ENCODE measurements around the gene GNA15.
"Not testable (repeated sequence)": the region's sequence is repeated elsewhere in the genome, so short reads cannot be mapped to it uniquely, and the experiment has no call there.

GNA15 gene

DNA sequence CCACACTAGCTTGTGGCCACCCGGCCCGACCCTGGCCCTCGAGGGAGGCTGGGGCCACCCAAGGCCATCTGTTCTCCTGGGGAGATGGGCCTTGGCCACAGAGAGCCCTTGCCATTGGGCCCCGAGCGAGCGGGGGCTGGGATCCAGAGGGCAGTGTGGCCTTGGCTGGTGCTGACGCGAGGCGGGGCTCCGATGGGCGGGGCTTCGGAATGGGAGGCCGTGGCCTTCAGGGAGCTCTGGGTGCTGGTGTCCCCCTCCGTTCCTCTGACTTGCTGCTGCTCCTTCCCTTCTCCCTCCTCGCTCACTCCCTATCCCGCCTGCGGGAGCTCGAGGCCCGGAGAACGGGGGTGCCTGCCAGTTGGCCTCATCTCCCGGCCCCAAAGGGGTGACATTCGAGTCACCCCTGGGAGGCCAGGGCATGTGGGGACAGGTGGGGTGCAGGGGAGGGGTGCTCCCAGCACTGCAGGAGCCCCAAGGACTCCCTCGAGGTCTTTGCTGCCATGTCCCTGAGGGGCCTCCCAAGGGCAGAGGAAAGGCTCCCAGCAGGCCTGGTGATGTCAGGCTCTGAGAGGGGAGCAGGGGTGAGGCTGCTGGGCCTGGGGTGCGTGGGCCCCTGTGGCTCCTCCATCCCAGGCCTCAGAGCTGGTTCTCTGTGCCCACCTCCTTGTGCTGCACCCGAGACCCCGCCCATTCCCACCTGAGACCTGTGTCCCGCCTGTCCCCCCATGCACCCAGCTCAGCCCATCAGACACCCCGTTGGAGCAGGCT is 54.1 kb downstream of the GNA15 start:
- Histone ChIP-seq H2AK5ac (ENCODE audit: low read depth, low read length) (no peak overlapping the region), H2BK12ac (ENCODE audit: low read length) (peak overlapping the region; percentile 58), H3K27ac (replicated peaks; ENCODE audit: low read length) (no peak overlapping the region), H3K23ac (ENCODE audit: low read depth, low read length, poor library complexity) (no peak overlapping the region), H3K4me1 (ENCODE audit: control insufficient read depth in 2 of 2, insufficient read depth in 1 of 2, low read depth in 1 of 2, low read length in 2 of 2) (peaks cover 6 to 11% of the 10 kb centered on the region in 2 donors), H2BK5ac (ENCODE audit: low read length) (peak overlapping the region; percentile 24), H3K14ac (ENCODE audit: low read length) (peak overlapping the region; percentile 89), H3K4ac (ENCODE audit: low read length) (no peak overlapping the region), H3K27me3 (ENCODE audit: control insufficient read depth in 3 of 3, insufficient read depth in 3 of 3, low read depth in 1 of 3, low read length in 3 of 3) (no peaks in the 10 kb centered on the region), H4K8ac (ENCODE audit: low read depth, low read length) (no peak overlapping the region), H3K36me3 (replicated peaks in 1 of 2; ENCODE audit: control insufficient read depth in 2 of 2, insufficient read depth in 2 of 2, low read length in 2 of 2) (peaks cover 8 to 28% of the 10 kb centered on the region in 2 donors), H4K91ac (ENCODE audit: low read depth, low read length, poor library complexity) (no peak overlapping the region), H2BK120ac (ENCODE audit: low read depth, low read length) (no peak overlapping the region), H3K4me3 (ENCODE audit: low read length in 2 of 2) (no peak overlapping the region), H3K9ac (ENCODE audit: low read depth, low read length, poor library complexity) (no peak overlapping the region), H2AFZ (ENCODE audit: low read length) (no peak overlapping the region), H3K4me2 (ENCODE audit: insufficient read depth, low read length, poor library complexity, severe bottlenecking) (no peak overlapping the region), H3K18ac (ENCODE audit: low read length) (peak overlapping the region; percentile 28), H3K9me3 (replicated peaks in 1 of 2; ENCODE audit: control insufficient read depth in 2 of 2, insufficient read depth in 1 of 2, low read depth in 1 of 2, low read length in 2 of 2) (no peaks in the 10 kb centered on the region), H3K79me1 (ENCODE audit: low read depth, low read length) (peaks cover 49% of the 10 kb centered on the region), H2BK15ac (ENCODE audit: low read length) (no peak overlapping the region)
- no CpG with 5 or more reads among the region's 28 CpGs for WGBS, 2 donors (ENCODE audit: extremely low coverage in 2 of 2, insufficient read length in 2 of 2, insufficient replicate concordance in 1 of 2)
- DNase-seq (ENCODE audit: low spot score) = no peak

DNA sequence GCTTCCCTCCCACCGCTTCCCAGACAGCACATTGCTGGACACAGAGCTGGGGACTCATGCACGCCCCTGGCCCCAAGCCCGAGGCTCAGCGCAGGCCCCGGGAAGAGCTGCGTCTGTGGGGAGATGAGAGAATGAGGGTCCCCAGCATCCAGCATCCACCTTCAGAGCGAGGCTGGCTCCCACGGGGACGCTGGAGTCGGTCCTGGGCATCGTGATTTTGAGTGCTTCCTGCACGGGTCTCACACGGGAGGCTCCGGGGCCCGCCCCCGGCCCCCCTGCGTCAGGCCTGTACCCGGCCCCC is 54.6 kb downstream of the GNA15 start:
- H3K27me3 ChIP-seq (ENCODE audit: control insufficient read depth in 3 of 3, insufficient read depth in 3 of 3, low read depth in 1 of 3, low read length in 3 of 3) = no peaks in the 10 kb centered on the region
- H3K23ac ChIP-seq (ENCODE audit: low read depth, low read length, poor library complexity) = no peak overlapping the region
- H3K27ac ChIP-seq (replicated peaks; ENCODE audit: low read length) = no peak overlapping the region
- no peak overlapping the region for H3K4me2 ChIP-seq (ENCODE audit: insufficient read depth, low read length, poor library complexity, severe bottlenecking)
- no peak overlapping the region for H2BK120ac ChIP-seq (ENCODE audit: low read depth, low read length)
- H3K4me1 ChIP-seq (ENCODE audit: control insufficient read depth in 2 of 2, insufficient read depth in 1 of 2, low read depth in 1 of 2, low read length in 2 of 2) = peaks cover 6 to 10% of the 10 kb centered on the region in 2 donors
- WGBS, 2 donors (ENCODE audit: extremely low coverage in 2 of 2, insufficient read length in 2 of 2, insufficient replicate concordance in 1 of 2) = no CpG with 5 or more reads among the region's 18 CpGs
- no peak overlapping the region for H4K8ac ChIP-seq (ENCODE audit: low read depth, low read length)
- no peak for DNase-seq (ENCODE audit: low spot score)
- no peak overlapping the region for H2BK12ac ChIP-seq (ENCODE audit: low read length)
- no peak overlapping the region for H3K4ac ChIP-seq (ENCODE audit: low read length)
- H3K4me3 ChIP-seq (ENCODE audit: low read length in 2 of 2) = no peak overlapping the region
- no peak overlapping the region for H2BK5ac ChIP-seq (ENCODE audit: low read length)
- no peaks in the 10 kb centered on the region for H3K9me3 ChIP-seq (replicated peaks in 1 of 2; ENCODE audit: control insufficient read depth in 2 of 2, insufficient read depth in 1 of 2, low read depth in 1 of 2, low read length in 2 of 2)
- no peak overlapping the region for H2AK5ac ChIP-seq (ENCODE audit: low read depth, low read length)
- no peak overlapping the region for H2AFZ ChIP-seq (ENCODE audit: low read length)
- H3K79me1 ChIP-seq (ENCODE audit: low read depth, low read length) = peaks cover 49% of the 10 kb centered on the region
- H3K36me3 ChIP-seq (replicated peaks in 1 of 2; ENCODE audit: control insufficient read depth in 2 of 2, insufficient read depth in 2 of 2, low read length in 2 of 2) = peaks cover 8 to 28% of the 10 kb centered on the region in 2 donors
- no peak overlapping the region for H2BK15ac ChIP-seq (ENCODE audit: low read length)
- peak overlapping the region; percentile 89 for H3K14ac ChIP-seq (ENCODE audit: low read length)
- no peak overlapping the region for H4K91ac ChIP-seq (ENCODE audit: low read depth, low read length, poor library complexity)
- H3K9ac ChIP-seq (ENCODE audit: low read depth, low read length, poor library complexity) = no peak overlapping the region
- no peak overlapping the region for H3K18ac ChIP-seq (ENCODE audit: low read length)

DNA sequence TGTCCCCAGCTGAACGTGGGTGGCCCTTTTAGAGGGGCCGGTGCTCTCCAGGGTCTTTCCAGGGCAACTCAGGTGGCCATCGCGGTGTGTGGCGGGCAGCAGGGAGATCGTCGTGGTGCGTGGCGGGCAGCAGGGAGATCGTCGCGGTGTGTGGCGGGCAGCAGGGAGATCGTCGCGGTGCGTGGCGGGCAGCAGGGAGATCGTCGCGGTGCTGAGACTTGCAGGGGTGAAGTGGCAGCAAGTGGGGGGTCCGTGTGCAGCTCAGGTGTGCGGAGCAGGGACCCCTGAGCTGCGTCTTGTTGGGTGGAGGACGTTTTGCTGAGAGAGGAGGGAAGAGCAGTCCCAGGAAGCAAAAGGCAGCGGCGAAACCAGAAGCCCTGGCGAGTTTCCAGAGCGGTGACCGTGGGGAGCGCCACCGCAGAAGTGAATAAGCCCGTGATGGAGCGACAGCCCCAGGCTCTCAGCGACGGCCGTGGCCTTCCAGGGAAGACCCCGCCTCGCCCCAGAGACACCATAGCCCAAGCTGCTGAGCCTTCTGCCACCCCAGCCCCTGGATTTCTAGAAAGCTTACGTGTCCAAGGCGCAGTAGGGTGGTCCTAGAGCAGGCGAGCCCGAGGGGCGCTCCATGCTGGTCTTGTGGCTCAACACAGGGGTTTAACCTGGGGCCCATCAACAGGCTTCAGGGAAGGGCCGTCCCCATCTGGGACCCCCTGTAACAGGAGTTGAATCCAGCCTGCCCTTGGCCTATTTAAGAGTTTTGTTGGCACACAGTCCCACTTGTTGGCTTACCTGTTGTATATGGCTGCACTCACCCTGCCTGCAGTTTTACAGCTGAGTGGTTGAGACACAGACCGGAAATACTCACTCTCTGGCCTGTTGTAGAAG is 55.3 kb downstream of the GNA15 start:
- DNase-seq (ENCODE audit: low spot score) = no peak
- Histone ChIP-seq H2AFZ (ENCODE audit: low read length) (no peak overlapping the region), H3K27ac (replicated peaks; ENCODE audit: low read length) (no peak overlapping the region), H3K4me1 (ENCODE audit: control insufficient read depth in 2 of 2, insufficient read depth in 1 of 2, low read depth in 1 of 2, low read length in 2 of 2) (peaks cover 6 to 10% of the 10 kb centered on the region in 2 donors), H2BK120ac (ENCODE audit: low read depth, low read length) (no peak overlapping the region), H2BK12ac (ENCODE audit: low read length) (no peak overlapping the region), H3K79me1 (ENCODE audit: low read depth, low read length) (peaks cover 45% of the 10 kb centered on the region), H3K9me3 (replicated peaks in 1 of 2; ENCODE audit: control insufficient read depth in 2 of 2, insufficient read depth in 1 of 2, low read depth in 1 of 2, low read length in 2 of 2) (no peaks in the 10 kb centered on the region), H3K18ac (ENCODE audit: low read length) (peak overlapping the region; percentile 13), H3K36me3 (replicated peaks in 1 of 2; ENCODE audit: control insufficient read depth in 2 of 2, insufficient read depth in 2 of 2, low read length in 2 of 2) (peaks cover 10 to 34% of the 10 kb centered on the region in 2 donors), H2BK5ac (ENCODE audit: low read length) (no peak overlapping the region), H3K23ac (ENCODE audit: low read depth, low read length, poor library complexity) (no peak overlapping the region), H2BK15ac (ENCODE audit: low read length) (no peak overlapping the region), H3K14ac (ENCODE audit: low read length) (no peak overlapping the region), H3K27me3 (ENCODE audit: control insufficient read depth in 3 of 3, insufficient read depth in 3 of 3, low read depth in 1 of 3, low read length in 3 of 3) (no peaks in the 10 kb centered on the region), H2AK5ac (ENCODE audit: low read depth, low read length) (no peak overlapping the region), H4K91ac (ENCODE audit: low read depth, low read length, poor library complexity) (no peak overlapping the region), H3K4me2 (ENCODE audit: insufficient read depth, low read length, poor library complexity, severe bottlenecking) (no peak overlapping the region), H3K4me3 (ENCODE audit: low read length in 2 of 2) (no peak overlapping the region), H4K8ac (ENCODE audit: low read depth, low read length) (no peak overlapping the region), H3K4ac (ENCODE audit: low read length) (no peak overlapping the region), H3K9ac (ENCODE audit: low read depth, low read length, poor library complexity) (peak overlapping the region; percentile 70)
- no CpG with 5 or more reads among the region's 46 CpGs for WGBS, 2 donors (ENCODE audit: extremely low coverage in 2 of 2, insufficient read length in 2 of 2, insufficient replicate concordance in 1 of 2)

DNA sequence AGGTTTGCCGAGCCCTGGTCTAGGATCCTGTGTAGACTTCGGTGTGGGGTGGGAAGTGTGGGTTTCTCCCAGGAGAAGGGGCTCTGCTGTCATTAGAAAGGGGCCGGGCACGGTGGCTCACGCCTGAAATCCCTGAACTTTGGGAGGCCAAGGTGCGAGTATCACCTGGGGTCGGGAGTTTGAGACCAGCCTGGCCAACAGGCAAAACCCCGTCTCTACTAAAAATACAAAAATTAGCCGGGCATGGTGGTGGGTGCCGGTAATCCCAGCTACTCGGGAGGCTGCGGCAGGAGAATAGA is 55.9 kb downstream of the GNA15 start:
- not testable (repeated sequence) for H3K9ac ChIP-seq (ENCODE audit: low read depth, low read length, poor library complexity); H2BK12ac ChIP-seq (ENCODE audit: low read length); H3K4me2 ChIP-seq (ENCODE audit: insufficient read depth, low read length, poor library complexity, severe bottlenecking); H4K91ac ChIP-seq (ENCODE audit: low read depth, low read length, poor library complexity); H2AK5ac ChIP-seq (ENCODE audit: low read depth, low read length); H3K27ac ChIP-seq (replicated peaks; ENCODE audit: low read length); H2AFZ ChIP-seq (ENCODE audit: low read length); H3K27me3 ChIP-seq (ENCODE audit: control insufficient read depth in 3 of 3, insufficient read depth in 3 of 3, low read depth in 1 of 3, low read length in 3 of 3); H3K4ac ChIP-seq (ENCODE audit: low read length); H2BK5ac ChIP-seq (ENCODE audit: low read length); H3K4me1 ChIP-seq (ENCODE audit: control insufficient read depth in 2 of 2, insufficient read depth in 1 of 2, low read depth in 1 of 2, low read length in 2 of 2); H2BK15ac ChIP-seq (ENCODE audit: low read length); H3K4me3 ChIP-seq (ENCODE audit: low read length in 2 of 2); DNase-seq (ENCODE audit: low spot score); H4K8ac ChIP-seq (ENCODE audit: low read depth, low read length); H3K18ac ChIP-seq (ENCODE audit: low read length); H3K23ac ChIP-seq (ENCODE audit: low read depth, low read length, poor library complexity); H3K9me3 ChIP-seq (replicated peaks in 1 of 2; ENCODE audit: control insufficient read depth in 2 of 2, insufficient read depth in 1 of 2, low read depth in 1 of 2, low read length in 2 of 2); H2BK120ac ChIP-seq (ENCODE audit: low read depth, low read length); H3K14ac ChIP-seq (ENCODE audit: low read length)
- H3K36me3 ChIP-seq (replicated peaks in 1 of 2; ENCODE audit: control insufficient read depth in 2 of 2, insufficient read depth in 2 of 2, low read length in 2 of 2) = peaks cover 10 to 34% of the 10 kb centered on the region in 2 donors
- no CpG with 5 or more reads among the region's 12 CpGs for WGBS, 2 donors (ENCODE audit: extremely low coverage in 2 of 2, insufficient read length in 2 of 2, insufficient replicate concordance in 1 of 2)
- H3K79me1 ChIP-seq (ENCODE audit: low read depth, low read length) = peaks cover 43% of the 10 kb centered on the region

Measured in neuronal stem cell (in vitro differentiated cells).